HepG2 (cell line): ENCODE measurements around the gene CD151. TPM values are rescaled to one million over a fixed set of nuclear protein-coding genes. Genes with fewer than 3 reads are reported as not detected.

ENCODE experiments used
- DPF2 ChIP-seq: sonication (generic); formaldehyde crosslinking; IDR thresholded peaks from 2 replicates; pipeline ENCODE4 v1.4.0; 2020; ENCODE audit warnings: mild to moderate bottlenecking, low read depth, missing genetic modification reagents, borderline replicate concordance
- HINFP ChIP-seq: sonication (generic); formaldehyde crosslinking; IDR thresholded peaks from 2 replicates; pipeline ENCODE4 v1.4.0; 2020; ENCODE audit warnings: low read depth, mild to moderate bottlenecking, missing genetic modification reagents
- HOXA7 ChIP-seq: sonication (generic); formaldehyde crosslinking; IDR thresholded peaks from 2 replicates; pipeline ENCODE4 v1.8.1; 2022; ENCODE audit warnings: mild to moderate bottlenecking, missing genetic modification reagents, moderate library complexity
- IRF2 ChIP-seq: IDR thresholded peaks from 2 replicates; pipeline ENCODE4 v1.6.1; 2018; ENCODE audit warnings: missing genetic modification reagents, missing compliant biosample characterization
- IRX3 ChIP-seq: sonication (generic); formaldehyde crosslinking; IDR thresholded peaks from 2 replicates; pipeline ENCODE4 v1.8.1; 2023; ENCODE audit warnings: mild to moderate bottlenecking, low read depth, missing genetic modification reagents, borderline replicate concordance
- JUN ChIP-seq: sonication (generic); formaldehyde crosslinking; IDR thresholded peaks from 2 replicates; pipeline ENCODE4 v1.4.0; 2020; ENCODE audit warnings: mild to moderate bottlenecking, missing genetic modification reagents
- KLF13 ChIP-seq: sonication (generic); formaldehyde crosslinking; IDR thresholded peaks from 2 replicates; pipeline ENCODE4 v1.4.0; 2020; ENCODE audit warnings: mild to moderate bottlenecking, missing genetic modification reagents
- MYPOP ChIP-seq: sonication (generic); formaldehyde crosslinking; IDR thresholded peaks from 2 replicates; pipeline ENCODE4 v1.8.1; 2023; ENCODE audit warnings: mild to moderate bottlenecking, moderate library complexity, missing genetic modification reagents
- RAD21 ChIP-seq: fragments of 450-650 bp; formaldehyde crosslinking; IDR thresholded peaks from 2 replicates; pipeline ENCODE4 v1.5.0; 2020; ENCODE audit warnings: mild to moderate bottlenecking
- REST ChIP-seq, 2 experiments: IDR thresholded peaks; 2 replicates each; pipeline ENCODE4 v1.6.1; 2011 to 2012; ENCODE audit warnings: low read length in 2 of 2, borderline replicate concordance in 1 of 2, low read depth in 1 of 2, mild to moderate bottlenecking in 1 of 2, moderate library complexity in 1 of 2
- SNAPC4 ChIP-seq: sonication (generic); formaldehyde crosslinking; IDR thresholded peaks from 2 replicates; pipeline ENCODE4 v1.4.0; 2020; ENCODE audit warnings: mild to moderate bottlenecking, missing genetic modification reagents
- SNRNP70 ChIP-seq: fragments of 200-400 bp; formaldehyde crosslinking; IDR thresholded peaks from 2 replicates; pipeline ENCODE4 v1.6.1; 2017; ENCODE audit warnings: mild to moderate bottlenecking, low read depth, low read length, moderate library complexity
- TCF7L2 ChIP-seq: IDR thresholded peaks from 2 replicates; pipeline ENCODE4 v1.6.1; 2011; ENCODE audit warnings: mild to moderate bottlenecking, low read depth, low read length, moderate library complexity
- ZEB1 ChIP-seq: IDR thresholded peaks from 2 replicates; pipeline ENCODE4 v1.6.1; 2012; ENCODE audit warnings: mild to moderate bottlenecking, low read depth, inconsistent platforms; ENCODE audit not compliant: insufficient replicate concordance
- ZNF235 ChIP-seq: sonication (generic); formaldehyde crosslinking; IDR thresholded peaks from 2 replicates; pipeline ENCODE4 v1.8.1; 2023; ENCODE audit warnings: mild to moderate bottlenecking, missing genetic modification reagents, borderline replicate concordance
- ZNF576 ChIP-seq: sonication (generic); formaldehyde crosslinking; IDR thresholded peaks from 2 replicates; pipeline ENCODE4 v1.4.0; 2020; ENCODE audit warnings: mild to moderate bottlenecking, missing genetic modification reagents
- polyA plus RNA-seq, 8 experiments: library from polyadenylated mRNA; depleted of rRNA in 3 of 8; stranded (reverse) in 7 of 8; unstranded in 1 of 8; fragments of >200 nt; fragmentation: Illumina TruSeq in 4 of 8; extraction: Trizol in 4 of 8; gene quantifications; 2 replicates each; pipeline versions ENCODE4 v1.2.1 to v1.2.3, GENCODE V29; 2011 to 2016; ENCODE audit warnings: low read depth in 4 of 8, missing spikeins in 1 of 8, mixed read lengths in 1 of 8; ENCODE audit not compliant: insufficient read depth in 1 of 8
- total RNA-seq, 5 experiments: library from RNA; depleted of rRNA; stranded (reverse); fragments of >200 nt; fragmentation: Illumina TruSeq; extraction: Trizol; gene quantifications; 2 replicates each; pipeline ENCODE4 v1.2.3, GENCODE V29; 2016; ENCODE audit warnings: low read depth in 1 of 5

CD151 gene
- total and polyA plus RNA-seq, 2 of the 13 experiments (the other 11 are each of a cell fraction or from before 2014, with no cell fraction given): 125 to 197 TPM

- TF ChIP-seq IRX3 (peak; percentile 72; the same call in 1 of the 2 replicates), HINFP (CRISPR knock-in tag) (0 out of 2 replicates have a peak, but pooled peaks have one; percentile 23), ZNF235 (peak; percentile 69; the same call in 1 of the 2 replicates), ZEB1 (no peak), DPF2 (no peak), KLF13 (CRISPR knock-in tag) (peak; percentile 25; the same call in 1 of the 2 replicates), JUN (CRISPR knock-in tag) (no peak), HOXA7 (CRISPR knock-in tag) (no peak), REST (IDR thresholded peaks at IDR 0.05; ENCODE audit: borderline replicate concordance in 1 of 2, low read depth in 1 of 2, low read length in 2 of 2) (no peak), IRF2 (CRISPR knock-in tag) (no peak), SNRNP70 (no peak), TCF7L2 (no peak), ZNF576 (CRISPR knock-in tag) (no peak), SNAPC4 (CRISPR knock-in tag) (0 out of 2 replicates have a peak, but pooled peaks have one; percentile 18), MYPOP (0 out of 2 replicates have a peak, but pooled peaks have one; percentile 44), RAD21 (CRISPR knock-in tag) (no peak)
Measured at GRCh38 chr11:827146-827896, 5.4 kb upstream of the CD151 start (continued).
